Gastrocnemius medialis (tissue), 4 donors: Measurements from ENCODE around the gene TSPAN2. TPM values are rescaled to one million over a fixed set of nuclear protein-coding genes. Genes with fewer than 3 reads are reported as not detected.
"Not testable (repeated sequence)": the region's sequence is repeated elsewhere in the genome, so short reads cannot be mapped to it uniquely, and the experiment has no call there.

Experiments used
- ATAC-seq, 2 donors: fragments of 150-250 bp; one replicate each; pipeline ENCODE4 v1.9.1; 2016
- DNase-seq, 2 donors: peaks; one replicate each; pipeline ENCODE4 v3.0.0-alpha.2; 2019
- H3K27ac ChIP-seq, 4 donors: fragments of 200-600 bp; sonication (generic); 1 replicate in 1 of 4; 2 replicates in 3 of 4; pipeline ENCODE4 v1.5.1; 2016 to 2018; ENCODE audit warnings: mild to moderate bottlenecking in 2 of 4, moderate library complexity in 1 of 4
- H3K27me3 ChIP-seq, 3 donors: fragments of 200-600 bp; sonication (generic) in 2 of 3; 1 replicate in 1 of 3; 2 replicates in 2 of 3; pipeline versions ENCODE4 v1.5.1 to v1.6.0; 2016 to 2019; ENCODE audit warnings: mild to moderate bottlenecking in 1 of 3, moderate library complexity in 1 of 3
- H3K36me3 ChIP-seq, 2 donors: fragments of 200-600 bp; sonication (generic) in 1 of 2; one replicate each; pipeline ENCODE4 v1.5.1; 2017 to 2018
- H3K4me1 ChIP-seq, 2 donors: fragments of 200-600 bp; sonication (generic) in 1 of 2; one replicate each; pipeline ENCODE4 v1.5.1; 2016 to 2017; ENCODE audit warnings: mild to moderate bottlenecking in 2 of 2
- H3K4me3 ChIP-seq, 4 donors: fragments of 200-600 bp; sonication (generic) in 3 of 4; 1 replicate in 1 of 4; 2 replicates in 3 of 4; pipeline ENCODE4 v1.5.1; 2016 to 2019; ENCODE audit warnings: mild to moderate bottlenecking in 2 of 4
- H3K9me3 ChIP-seq, 3 donors: fragments of 200-600 bp; sonication (generic) in 2 of 3; 1 replicate in 1 of 3; 2 replicates in 2 of 3; pipeline ENCODE4 v1.5.1; 2016 to 2019
- POLR2A ChIP-seq, 2 donors: fragments of 450-650 bp; IDR thresholded peaks; one replicate each; pipeline ENCODE4 v1.6.1; 2017; ENCODE audit warnings: antibody characterized with exemption in 2 of 2, mild to moderate bottlenecking in 2 of 2, moderate library complexity in 2 of 2
- in situ Hi-C, 4 donors: fragments of 200-750 bp; cut with MboI; loops; one replicate each; pipeline versions ENCODE4 v1.15.0 to v1.8.0; 2017; ENCODE audit warnings: low sequenced_read_pairs in 4 of 4
- intact Hi-C: fragments of 100-400 bp; cut with DNase I; formaldehyde crosslinking; loops from one replicate; pipeline ENCODE4 v1.15.1; 2023; ENCODE audit warnings: low total_unique reads
- total RNA-seq, 4 donors: library from RNA; depleted of rRNA; stranded (reverse); fragments of >200 nt; gene quantifications; one replicate each; pipeline versions ENCODE4 v1.1.0 to v1.2.3, GENCODE V29; 2016
- TF ChIP-seq, protein P1 (sequence below), 5 experiments: fragments of 450-650 bp in 3 of 5; fragments of 200-600 bp in 2 of 5; sonication (generic) in 2 of 5; IDR thresholded peaks in 4 of 5; conservative IDR thresholded peaks in 1 of 5; 1 replicate in 4 of 5; 2 replicates in 1 of 5; pipeline ENCODE4 v1.5.1; 2016 to 2019; ENCODE audit warnings: antibody characterized with exemption in 5 of 5, mild to moderate bottlenecking in 3 of 5, moderate library complexity in 3 of 5

TSPAN2 gene
- total RNA-seq, 4 donors from 2014 or later: 0.70 to 2.6 (median 2.0) TPM; not detected in 1

DNA sequence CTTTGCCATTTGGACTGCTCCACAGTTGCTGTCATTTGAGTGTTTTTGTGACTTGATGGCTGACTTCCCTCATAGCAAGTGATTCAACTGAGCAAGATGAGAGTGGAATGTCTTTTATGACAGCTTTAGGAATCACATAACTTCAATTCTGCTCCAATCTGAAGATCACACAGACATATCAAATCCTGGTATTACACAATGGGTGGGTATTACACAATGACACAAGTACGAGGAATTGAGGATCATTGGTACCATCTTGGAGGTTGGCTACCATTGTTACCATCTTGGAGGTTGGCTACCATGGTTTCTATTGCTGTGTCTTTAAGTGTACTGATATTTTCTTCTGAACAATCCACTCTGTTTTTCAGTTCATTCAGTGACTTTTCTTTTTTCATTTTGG lies 68.2 kb downstream of the TSPAN2 start:
- intact Hi-C loops (no loop called here), in situ Hi-C loops (no loop called here)
- Histone ChIP-seq H3K4me1 (no peaks in the 10 kb centered on the region), H3K9me3 (no peaks in the 10 kb centered on the region), H3K36me3 (no peaks in the 10 kb centered on the region), H3K27me3 (no peaks in the 10 kb centered on the region), H3K4me3 (no peak overlapping the region), H3K27ac (no peak overlapping the region)
- DNase-seq: no peak
- no peak for ATAC-seq
- TF ChIP-seq POLR2A (IDR thresholded peaks at IDR 0.05): no peak
- TF ChIP-seq, protein P1, sequence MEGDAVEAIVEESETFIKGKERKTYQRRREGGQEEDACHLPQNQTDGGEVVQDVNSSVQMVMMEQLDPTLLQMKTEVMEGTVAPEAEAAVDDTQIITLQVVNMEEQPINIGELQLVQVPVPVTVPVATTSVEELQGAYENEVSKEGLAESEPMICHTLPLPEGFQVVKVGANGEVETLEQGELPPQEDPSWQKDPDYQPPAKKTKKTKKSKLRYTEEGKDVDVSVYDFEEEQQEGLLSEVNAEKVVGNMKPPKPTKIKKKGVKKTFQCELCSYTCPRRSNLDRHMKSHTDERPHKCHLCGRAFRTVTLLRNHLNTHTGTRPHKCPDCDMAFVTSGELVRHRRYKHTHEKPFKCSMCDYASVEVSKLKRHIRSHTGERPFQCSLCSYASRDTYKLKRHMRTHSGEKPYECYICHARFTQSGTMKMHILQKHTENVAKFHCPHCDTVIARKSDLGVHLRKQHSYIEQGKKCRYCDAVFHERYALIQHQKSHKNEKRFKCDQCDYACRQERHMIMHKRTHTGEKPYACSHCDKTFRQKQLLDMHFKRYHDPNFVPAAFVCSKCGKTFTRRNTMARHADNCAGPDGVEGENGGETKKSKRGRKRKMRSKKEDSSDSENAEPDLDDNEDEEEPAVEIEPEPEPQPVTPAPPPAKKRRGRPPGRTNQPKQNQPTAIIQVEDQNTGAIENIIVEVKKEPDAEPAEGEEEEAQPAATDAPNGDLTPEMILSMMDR (IDR thresholded peaks at IDR 0.05 in 4 of 5, conservative IDR thresholded peaks at IDR 0.05 in 1 of 5): no peak

DNA sequence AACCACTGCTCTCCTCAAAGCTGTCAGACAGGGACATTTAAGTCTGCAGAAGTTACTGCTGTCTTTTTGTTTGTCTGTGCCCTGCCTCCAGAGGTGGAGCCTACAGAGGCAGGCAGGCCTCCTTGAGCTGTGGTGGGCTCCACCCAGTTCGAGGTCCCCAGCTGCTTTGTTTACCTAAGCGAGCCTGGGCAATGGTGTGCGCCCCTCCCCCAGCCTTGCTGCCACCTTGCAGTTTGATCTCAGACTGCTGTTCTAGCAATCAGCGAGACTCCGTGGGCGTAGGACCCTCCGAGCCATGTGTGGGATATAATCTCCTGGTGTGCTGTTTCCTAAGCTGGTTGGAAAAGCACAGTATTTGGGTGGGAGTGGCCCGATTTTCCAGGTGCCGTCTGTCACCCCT lies 69.8 kb downstream of the TSPAN2 start:
- DNase-seq, H3K36me3 ChIP-seq, H3K4me3 ChIP-seq, H3K27me3 ChIP-seq, H3K27ac ChIP-seq, in situ Hi-C loops, H3K9me3 ChIP-seq, H3K4me1 ChIP-seq, intact Hi-C loops, ATAC-seq: not testable (repeated sequence)

DNA sequence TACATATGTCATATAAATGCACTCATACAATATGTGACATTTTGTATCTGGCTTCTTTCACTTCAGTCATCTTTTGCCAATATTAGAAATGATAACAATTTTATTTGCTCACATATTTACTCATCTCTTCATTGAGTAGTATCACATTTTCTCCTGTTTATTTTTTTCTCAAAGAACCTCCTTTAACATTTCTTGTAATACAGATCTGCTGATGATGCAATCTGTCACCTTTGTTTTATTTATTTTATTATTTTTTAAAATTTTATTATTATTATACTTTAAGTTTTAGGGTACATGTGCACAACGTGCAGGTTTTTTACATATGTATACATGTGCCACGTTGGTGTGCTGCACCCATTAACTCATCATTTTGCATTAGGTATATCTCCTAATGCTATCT lies 75.5 kb downstream of the TSPAN2 start:
- H3K4me3 ChIP-seq: no peak overlapping the region

DNA sequence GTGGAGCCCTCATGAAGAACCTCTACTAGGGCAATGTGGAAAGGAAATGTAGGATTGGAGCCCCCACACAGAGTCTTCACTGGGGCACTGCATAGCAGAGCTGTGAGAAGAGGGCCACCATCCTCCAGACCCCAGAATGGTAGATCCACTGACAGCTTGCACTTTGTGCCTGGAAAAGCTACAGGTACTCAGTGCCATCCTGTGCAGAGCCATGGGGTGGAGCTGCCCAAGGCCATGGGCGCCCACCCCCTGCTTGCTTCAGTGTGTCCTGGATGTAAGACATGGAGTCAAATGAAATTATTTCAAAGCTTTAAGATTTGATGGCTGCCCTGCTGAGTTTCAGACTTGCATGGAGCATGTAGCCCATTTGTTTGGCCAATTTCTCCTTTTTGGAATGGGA lies 76.9 kb downstream of the TSPAN2 start:
- DNase-seq: no peak
- TF ChIP-seq, protein P1 (IDR thresholded peaks at IDR 0.05 in 4 of 5, conservative IDR thresholded peaks at IDR 0.05 in 1 of 5): no peak
- no peak for TF ChIP-seq POLR2A (IDR thresholded peaks at IDR 0.05)
- ATAC-seq: no peak
- H3K4me3 ChIP-seq: no peak overlapping the region
- H3K27me3 ChIP-seq: no peaks in the 10 kb centered on the region
- H3K27ac ChIP-seq: no peak overlapping the region
- intact Hi-C loops: no loop called here
- no peaks in the 10 kb centered on the region for H3K9me3 ChIP-seq
- in situ Hi-C loops: no loop called here
- H3K4me1 ChIP-seq: no peaks in the 10 kb centered on the region
- no peaks in the 10 kb centered on the region for H3K36me3 ChIP-seq

More for the DNA sequence above, 75.5 kb downstream of the TSPAN2 start:
- Histone ChIP-seq H3K27ac (no peak overlapping the region), H3K9me3 (no peaks in the 10 kb centered on the region), H3K4me1 (no peaks in the 10 kb centered on the region), H3K27me3 (no peaks in the 10 kb centered on the region), H3K36me3 (no peaks in the 10 kb centered on the region)
- ATAC-seq: no peak
- in situ Hi-C loops: no loop called here
- DNase-seq: no peak
- intact Hi-C loops: no loop called here
- TF ChIP-seq, protein P1 (IDR thresholded peaks at IDR 0.05 in 4 of 5, conservative IDR thresholded peaks at IDR 0.05 in 1 of 5): no peak
- TF ChIP-seq POLR2A (IDR thresholded peaks at IDR 0.05): no peak

DNA sequence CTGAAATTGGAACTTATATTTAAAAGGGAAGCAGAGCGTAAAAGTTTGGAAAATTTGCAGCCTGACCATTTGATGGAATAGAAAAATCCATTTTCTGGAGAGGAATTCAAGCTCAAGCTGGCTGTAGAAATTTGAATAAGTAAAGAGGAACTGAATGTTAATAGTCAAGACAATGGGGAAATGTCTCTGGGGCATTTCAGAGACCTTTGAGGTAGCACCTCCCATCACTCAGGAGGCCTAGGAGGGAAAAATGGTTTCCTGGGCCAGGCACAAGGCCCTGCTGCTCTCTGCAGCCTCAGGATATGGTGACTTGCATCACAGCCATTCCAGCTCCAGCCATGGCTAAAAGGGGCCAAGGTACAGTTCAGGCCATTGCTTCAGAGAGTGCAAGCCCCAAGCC lies 77.3 kb downstream of the TSPAN2 start:
- Histone ChIP-seq H3K27ac (no peak overlapping the region), H3K4me1 (no peaks in the 10 kb centered on the region), H3K4me3 (no peak overlapping the region), H3K9me3 (no peaks in the 10 kb centered on the region), H3K36me3 (no peaks in the 10 kb centered on the region), H3K27me3 (no peaks in the 10 kb centered on the region)
- ATAC-seq: no peak
- DNase-seq: no peak
- intact Hi-C loops: no loop called here
- TF ChIP-seq POLR2A (IDR thresholded peaks at IDR 0.05): no peak
- TF ChIP-seq, protein P1 (IDR thresholded peaks at IDR 0.05 in 4 of 5, conservative IDR thresholded peaks at IDR 0.05 in 1 of 5): no peak
- in situ Hi-C loops: no loop called here
